Right lobe of liver (tissue), 6 donors: ENCODE measurements around the gene IFT20. TPM values are rescaled to one million over a fixed set of nuclear protein-coding genes. Genes with fewer than 3 reads are reported as not detected.
A peak's percentile ranks its signal among the peaks of the same experiment; 100 is the strongest.

Source experiments
- ATAC-seq, 4 donors: fragments of 200-7000 bp; cut with Tn5 transposase; one replicate each; pipeline ENCODE4 v1.9.1; 2020; ENCODE audit warnings: mild to moderate bottlenecking in 4 of 4, moderate library complexity in 4 of 4
- DNase-seq, 3 donors: peaks; one replicate each; pipeline ENCODE4 v3.0.0-alpha.2; 2020
- H3K27ac ChIP-seq, 3 donors: fragments of 200-600 bp; one replicate each; pipeline ENCODE4 v1.8.0; 2022
- H3K27me3 ChIP-seq, 2 donors: fragments of 200-600 bp; one replicate each; pipeline ENCODE4 v1.8.0; 2022
- H3K36me3 ChIP-seq, 4 donors: fragments of 200-600 bp; sonication (generic) in 1 of 4; one replicate each; pipeline versions ENCODE4 v1.5.1 to v1.8.0; 2017 to 2022; ENCODE audit warnings: control low read depth in 1 of 4
- H3K4me1 ChIP-seq, 4 donors: fragments of 200-600 bp; sonication (generic) in 1 of 4; one replicate each; pipeline versions ENCODE4 v1.5.1 to v1.8.0; 2017 to 2022; ENCODE audit warnings: control low read depth in 1 of 4
- H3K4me3 ChIP-seq, 3 donors: fragments of 200-600 bp; one replicate each; pipeline ENCODE4 v1.8.0; 2022
- H3K9me3 ChIP-seq, 4 donors: fragments of 200-600 bp; sonication (generic) in 1 of 4; one replicate each; pipeline versions ENCODE4 v1.5.1 to v1.8.0; 2017 to 2022; ENCODE audit warnings: control low read depth in 1 of 4
- CTCF ChIP-seq, 4 donors: fragments of 200-600 bp in 3 of 4; fragments of 450-650 bp in 1 of 4; IDR thresholded peaks; one replicate each; pipeline versions ENCODE4 v1.5.1 to v1.8.0; 2016 to 2022; ENCODE audit warnings: antibody characterized with exemption in 4 of 4, mild to moderate bottlenecking in 2 of 4
- POLR2A ChIP-seq: fragments of 450-650 bp; IDR thresholded peaks from one replicate; pipeline ENCODE4 v1.6.1; 2017; ENCODE audit warnings: antibody characterized with exemption, mild to moderate bottlenecking
- WGBS: methylation state at CpG from one replicate; pipeline ENCODE4 v1.1.6; 2018; ENCODE audit warnings: low coverage, low lambda C conversion rate; ENCODE audit not compliant: insufficient coverage; ENCODE audit errors: missing lambda C conversion rate; 5-methylcytosine and 5-hydroxymethylcytosine counted together
- intact Hi-C, 2 donors: fragments of 100-400 bp; cut with DNase I; formaldehyde crosslinking; loops; one replicate each; pipeline versions ENCODE4 v1.11.2 to v1.14.1; 2022
- total RNA-seq, 6 experiments: library from RNA; depleted of rRNA in 2 of 6; stranded (reverse); fragments of >200 nt in 2 of 6; fragmentation: NEBNext Ultra II Directional in 3 of 6; extraction: Animal tissue kit (Norgen Biotek cat#: 25700) in 3 of 6; gene quantifications; one replicate each; pipeline versions ENCODE4 v1.1.0 to v1.2.4, GENCODE V29; 2016 to 2023
- donor health status: DM: no; HTN: yes; CAD: no.
- donor health status: DM: no; HTN: no; CAD: no.
- donor health status: DM: no; HTN: no; CAD: no.
- donor health status: DM: no; HTN: yes; CAD: no.
- donor health status: DM: no; HTN: yes; CAD: no.

The IFT20 gene
- total RNA-seq, 6 experiments from 2014 or later: 20.6 to 29.6 (median 26.1) TPM

GRCh38 chr17:28370744-28371103 is 35.5 kb upstream of the IFT20 start:
- WGBS: 25% methylated on average over 1 of the region's 1 CpG
- peaks cover 0 to 22% (median 2%) of the 10 kb centered on the region in 4 donors for H3K4me1 ChIP-seq
- TF ChIP-seq CTCF (IDR thresholded peaks at IDR 0.05) (no peak), POLR2A (no peak)

GRCh38 chr17:28370035-28370743 is 34.9 kb upstream of the IFT20 start, which contains the start of gene VTN:
VTN (minus strand) TSS chr17:28370307; CDS start chr17:28370203, 104 bp downstream.
- WGBS: 4% methylated on average over 5 of the region's 8 CpGs
- intact Hi-C loops: no loop called here
- Histone ChIP-seq H3K27ac (peak within 1 kb of the TSS; percentile 70 to 92 (median 85)), H3K27me3 (no peaks in the 10 kb centered on the region), H3K36me3 (peaks cover 0 to 27% (median 10%) of the 10 kb centered on the region in 4 donors), H3K4me1 (peaks cover 0 to 22% (median 2%) of the 10 kb centered on the region in 4 donors), H3K4me3 (peak within 1 kb of the TSS; percentile 63 to 92 (median 88)), H3K9me3 (no peaks in the 10 kb centered on the region)
- TF ChIP-seq POLR2A: peak; percentile 63
- peak in 1 of 4 donors; percentile 5 for TF ChIP-seq CTCF (IDR thresholded peaks at IDR 0.05)
- ATAC-seq: peak; percentile 62 to 71 (median 65)
- peak; percentile 89 to 94 (median 93) for DNase-seq

More at GRCh38 chr17:28370744-28371103, 35.5 kb upstream of the IFT20 start:
- Histone ChIP-seq H3K36me3 (peaks cover 0 to 27% (median 10%) of the 10 kb centered on the region in 4 donors), H3K27ac (peak overlapping the region; percentile 14 to 92 (median 85)), H3K27me3 (no peaks in the 10 kb centered on the region), H3K4me3 (peak overlapping the region; percentile 11 to 92 (median 47)), H3K9me3 (no peaks in the 10 kb centered on the region)
- intact Hi-C loops: no loop called here
- DNase-seq: no peak
- peak in 1 of 4 donors; percentile 0 for ATAC-seq

DNA sequence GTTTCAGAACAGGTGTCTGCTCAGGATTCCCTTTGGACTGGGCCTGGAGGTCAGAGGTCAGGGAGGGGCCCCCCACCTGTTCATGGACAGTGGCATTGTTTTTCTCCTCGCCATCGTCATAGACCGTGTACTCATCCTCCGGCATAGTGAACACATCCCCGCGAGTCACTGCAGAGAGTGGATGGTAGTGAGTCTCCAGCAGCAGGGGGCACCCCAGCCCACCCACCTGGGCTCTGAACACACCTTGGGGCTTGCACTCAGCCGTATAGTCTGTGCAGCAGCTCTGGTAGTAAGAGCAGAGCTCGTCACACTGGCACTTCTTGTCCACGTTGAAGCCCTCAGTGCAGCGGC is 34.4 kb upstream of the IFT20 start:
- peaks cover 0 to 27% (median 10%) of the 10 kb centered on the region in 4 donors for H3K36me3 ChIP-seq
- intact Hi-C loops: no loop called here
- peak in 2 of 3 donors; percentile 54 to 66 for DNase-seq
- WGBS: no CpG with 5 or more reads among the region's 10 CpGs
- H3K4me1 ChIP-seq: peaks cover 0 to 22% (median 2%) of the 10 kb centered on the region in 4 donors
- no peaks in the 10 kb centered on the region for H3K9me3 ChIP-seq
- H3K27me3 ChIP-seq: no peaks in the 10 kb centered on the region
- H3K27ac ChIP-seq: peak overlapping the region; percentile 70 to 92 (median 85)
- TF ChIP-seq CTCF (IDR thresholded peaks at IDR 0.05): peak in 2 of 4 donors; percentile 2 to 19
- TF ChIP-seq POLR2A: no peak
- ATAC-seq: peak; percentile 0 to 4 (median 2)
- H3K4me3 ChIP-seq: peak overlapping the region; percentile 63 to 92 (median 88)

- H3K4me1 ChIP-seq: peaks cover 0 to 22% (median 2%) of the 10 kb centered on the region in 4 donors
- H3K9me3 ChIP-seq: no peaks in the 10 kb centered on the region
- H3K27ac ChIP-seq: peak overlapping the region; percentile 70 to 92 (median 85)
- ATAC-seq (no peak), DNase-seq (no peak)
- no peaks in the 10 kb centered on the region for H3K27me3 ChIP-seq
- intact Hi-C loops: no loop called here
- WGBS: 23% methylated on average over 12 of the region's 23 CpGs
- no peak for TF ChIP-seq CTCF (IDR thresholded peaks at IDR 0.05)
- no peak for TF ChIP-seq POLR2A
- H3K36me3 ChIP-seq: peaks cover 0 to 27% (median 10%) of the 10 kb centered on the region in 4 donors
- H3K4me3 ChIP-seq: peak overlapping the region; percentile 63 to 92 (median 88)
Observed at GRCh38 chr17:28368915-28369683, 33.8 kb upstream of the IFT20 start.
